GM12864 (cell line): ENCODE measurements around the gene HMX1.

ENCODE experiments used
- DNase-seq: peaks from one replicate; pipeline ENCODE4 v3.0.0-alpha.2; 2011; ENCODE audit warnings: low read depth
- H3K4me3 ChIP-seq: 2 replicates; pipeline ENCODE4 v1.5.1; 2011; ENCODE audit warnings: mild to moderate bottlenecking, low read depth, low read length, control low read depth
- TF ChIP-seq, protein P1 (sequence below): IDR thresholded peaks from 2 replicates; pipeline ENCODE4 v1.5.1; 2011; ENCODE audit warnings: low read depth, mild to moderate bottlenecking, moderate library complexity, low read length, control low read depth, inconsistent platforms; ENCODE audit errors: missing control alignments

HMX1 gene

DNA sequence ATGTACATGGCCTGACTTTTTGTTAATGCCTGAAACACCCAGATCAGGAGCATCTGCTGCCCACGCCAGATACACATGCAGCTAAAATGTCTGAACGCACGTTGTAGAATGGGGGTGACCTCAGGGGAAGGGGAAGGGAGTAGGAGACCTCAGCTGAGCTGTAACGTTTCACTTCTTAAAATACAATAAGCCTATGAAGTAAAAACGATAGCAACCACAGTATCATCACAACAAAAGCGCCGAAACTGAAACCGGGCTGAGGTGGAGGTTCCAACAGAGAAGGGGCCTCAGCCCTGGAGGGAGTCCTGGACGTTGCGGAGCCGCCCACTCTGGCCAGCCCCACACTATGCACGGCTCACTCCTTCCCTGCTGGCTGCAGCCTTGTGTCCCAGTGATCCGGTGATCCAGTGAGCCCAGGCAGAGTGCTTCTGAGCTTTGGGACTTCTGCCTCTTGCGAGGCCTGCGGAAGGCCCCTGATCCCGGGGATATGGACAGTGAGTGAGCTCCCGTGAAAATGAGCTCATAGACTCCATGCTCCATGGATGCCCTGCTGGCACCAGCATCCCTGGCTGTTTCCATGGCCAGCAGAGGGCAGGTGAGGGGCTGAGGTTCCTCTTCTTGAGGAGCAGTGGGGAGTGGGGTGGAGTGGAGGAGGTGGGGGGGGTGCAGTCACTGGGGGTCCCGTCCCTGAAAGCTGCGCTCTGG lies 52.0 kb downstream of the HMX1 start:
- DNase-seq = no peak
- no peak overlapping the region for H3K4me3 ChIP-seq
- TF ChIP-seq, protein P1, sequence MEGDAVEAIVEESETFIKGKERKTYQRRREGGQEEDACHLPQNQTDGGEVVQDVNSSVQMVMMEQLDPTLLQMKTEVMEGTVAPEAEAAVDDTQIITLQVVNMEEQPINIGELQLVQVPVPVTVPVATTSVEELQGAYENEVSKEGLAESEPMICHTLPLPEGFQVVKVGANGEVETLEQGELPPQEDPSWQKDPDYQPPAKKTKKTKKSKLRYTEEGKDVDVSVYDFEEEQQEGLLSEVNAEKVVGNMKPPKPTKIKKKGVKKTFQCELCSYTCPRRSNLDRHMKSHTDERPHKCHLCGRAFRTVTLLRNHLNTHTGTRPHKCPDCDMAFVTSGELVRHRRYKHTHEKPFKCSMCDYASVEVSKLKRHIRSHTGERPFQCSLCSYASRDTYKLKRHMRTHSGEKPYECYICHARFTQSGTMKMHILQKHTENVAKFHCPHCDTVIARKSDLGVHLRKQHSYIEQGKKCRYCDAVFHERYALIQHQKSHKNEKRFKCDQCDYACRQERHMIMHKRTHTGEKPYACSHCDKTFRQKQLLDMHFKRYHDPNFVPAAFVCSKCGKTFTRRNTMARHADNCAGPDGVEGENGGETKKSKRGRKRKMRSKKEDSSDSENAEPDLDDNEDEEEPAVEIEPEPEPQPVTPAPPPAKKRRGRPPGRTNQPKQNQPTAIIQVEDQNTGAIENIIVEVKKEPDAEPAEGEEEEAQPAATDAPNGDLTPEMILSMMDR = no peak

DNA sequence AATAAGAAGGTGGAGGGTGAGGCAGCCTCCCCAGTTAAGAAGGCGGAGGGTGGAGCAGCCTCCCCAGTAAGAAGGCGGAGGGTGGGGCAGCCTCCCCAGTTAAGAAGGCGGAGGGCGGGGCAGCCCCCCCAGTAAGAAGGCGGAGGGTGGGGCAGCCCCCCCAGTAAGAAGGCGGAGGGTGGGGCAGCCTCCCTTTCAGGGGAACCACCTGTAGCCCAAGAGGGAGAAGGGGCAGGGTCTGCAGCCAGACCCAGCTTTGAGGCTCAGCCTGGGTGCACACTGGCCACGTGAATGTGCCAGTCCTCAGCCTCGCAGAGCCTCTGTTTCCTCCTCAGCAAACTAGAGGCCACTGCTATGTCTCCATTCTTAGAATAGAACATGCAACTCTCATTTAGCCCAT lies 52.6 kb downstream of the HMX1 start:
- TF ChIP-seq, protein P1 = no peak
- H3K4me3 ChIP-seq = no peak overlapping the region
- no peak for DNase-seq

DNA sequence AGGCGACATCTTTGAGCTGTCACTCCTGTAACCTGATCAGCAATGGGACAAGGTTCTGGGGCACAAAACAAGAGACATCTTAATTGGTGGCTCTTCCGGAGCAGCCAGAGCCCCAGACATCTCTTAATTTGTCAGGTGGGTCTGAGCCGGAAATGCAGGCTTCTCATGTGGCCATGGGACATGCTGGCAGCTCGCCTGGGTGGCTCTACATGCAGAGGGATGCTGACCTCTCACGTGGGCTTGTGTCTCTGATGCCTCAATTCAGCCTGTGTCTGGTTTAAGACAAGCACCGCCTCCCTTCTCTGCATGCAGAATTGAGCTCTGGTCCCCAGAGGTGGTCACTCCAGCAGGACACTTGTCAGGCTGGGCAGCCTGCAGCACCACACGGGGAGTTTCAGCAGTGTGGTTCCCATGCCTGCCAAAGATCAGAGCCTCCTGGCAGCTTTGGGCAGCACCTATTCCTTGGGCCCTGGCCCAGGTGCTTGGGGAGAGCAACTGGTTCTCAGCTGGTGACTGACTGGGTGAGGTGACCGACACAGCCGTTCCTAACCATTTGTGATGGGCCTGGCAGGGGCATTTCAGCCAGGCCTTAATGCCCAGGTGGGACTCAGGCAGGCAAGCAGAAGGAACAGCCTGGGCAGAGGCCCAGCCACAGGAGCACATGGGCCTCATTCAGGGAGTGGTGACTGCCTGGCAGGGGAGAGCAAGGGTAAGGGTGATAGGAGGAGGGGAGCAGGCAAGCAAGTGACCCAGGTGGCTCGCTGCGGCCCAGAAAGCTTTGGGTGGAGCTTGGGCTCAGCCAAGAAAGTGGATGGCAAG lies 53.4 kb downstream of the HMX1 start:
- TF ChIP-seq, protein P1 = no peak
- DNase-seq = no peak
- no peak overlapping the region for H3K4me3 ChIP-seq

DNA sequence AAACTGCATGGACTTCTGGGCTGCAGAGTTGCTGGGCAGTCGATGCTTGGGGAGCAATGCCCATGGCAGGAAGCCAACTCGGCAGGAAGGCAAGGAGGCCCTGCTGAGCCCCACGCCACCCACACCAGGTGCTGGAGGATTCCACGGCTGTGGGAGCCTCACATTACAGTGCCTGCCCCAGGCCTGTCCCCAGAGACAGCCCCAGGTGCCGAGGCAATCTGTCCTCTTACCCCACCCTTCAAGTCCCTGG lies 53.9 kb downstream of the HMX1 start:
- H3K4me3 ChIP-seq = no peak overlapping the region
- no peak for DNase-seq
- TF ChIP-seq, protein P1 = no peak

DNA sequence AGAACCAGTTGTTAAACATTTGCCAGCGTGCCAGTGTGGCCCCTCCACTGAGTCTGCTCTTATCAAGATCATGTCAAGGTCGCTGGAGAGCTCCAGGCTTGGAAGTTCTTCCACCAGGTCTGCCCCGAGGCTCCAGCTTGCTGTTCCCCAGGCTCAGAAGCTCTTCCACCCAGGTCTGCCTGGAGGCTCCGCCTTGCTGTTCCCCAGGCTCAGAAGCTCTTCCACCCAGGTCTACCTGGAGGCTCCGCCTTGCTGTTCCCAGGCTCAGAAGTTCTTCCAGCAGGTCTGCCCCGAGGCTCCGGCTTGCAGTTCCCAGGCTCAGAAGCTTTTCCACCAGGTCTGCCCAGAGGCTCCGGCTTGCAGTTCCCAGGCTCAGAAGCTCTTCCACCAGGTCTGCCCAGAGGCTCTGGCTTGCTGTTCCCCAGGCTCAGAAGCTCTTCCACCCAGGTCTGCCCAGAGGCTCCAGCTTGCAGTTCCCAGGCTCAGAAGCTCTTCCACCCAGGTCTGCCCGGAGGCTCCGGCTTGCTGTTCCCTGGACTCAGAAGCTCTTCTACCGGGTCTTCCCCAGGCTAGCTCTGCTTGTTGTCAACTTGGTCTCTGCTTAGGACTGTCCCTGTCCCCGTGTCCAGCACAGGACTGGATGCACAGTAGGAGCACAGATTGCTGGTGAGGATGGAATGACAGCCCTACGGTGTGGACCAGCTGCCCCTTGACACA lies 54.4 kb downstream of the HMX1 start:
- DNase-seq = no peak
- TF ChIP-seq, protein P1 = no peak
- no peak overlapping the region for H3K4me3 ChIP-seq
